H1 (cell line): ENCODE data around the gene RNF126. TPM values are rescaled to one million over a fixed set of nuclear protein-coding genes. Genes with fewer than 3 reads are reported as not detected.

Experiments
- CTCF ChIA-PET: fragments of 300-600 bp; sonication (Branson Sonifier 250); formaldehyde crosslinking; loops from one replicate; lab custom pipeline; 2021; ENCODE audit not compliant: partially characterized antibody; lab: Charles Lee
- POLR2A ChIA-PET: fragments of 300-600 bp; sonication (Branson Sonifier 250); formaldehyde crosslinking; loops from one replicate; lab custom pipeline; 2021; ENCODE audit warnings: inconsistent platforms; ENCODE audit not compliant: partially characterized antibody; lab: Charles Lee
- DNase-seq, 2 experiments: peaks; one replicate each; pipeline versions ENCODE4 v3.0.0 to v3.0.0-alpha.2; 2010 to 2022; ENCODE audit warnings: low spot score in 2 of 2, low read depth in 1 of 2, mixed read lengths in 1 of 2
- FAIRE-seq: peaks from 2 replicates; lab custom pipeline; 2011; peaks lifted over from hg19 to GRCh38; lab: Jason Lieb, UNC
- H2AFZ ChIP-seq: 2 replicates; pipeline ENCODE4 v1.8.1; 2012; ENCODE audit warnings: low read length, inconsistent platforms
- H2AK5ac ChIP-seq: 2 replicates; pipeline ENCODE4 v1.6.1; 2013; ENCODE audit warnings: low read depth, low read length
- H2BK120ac ChIP-seq: replicated peaks from 2 replicates; pipeline ENCODE3; 2013; ENCODE audit warnings: low read depth, low read length, inconsistent platforms
- H2BK12ac ChIP-seq: 2 replicates; pipeline ENCODE4 v1.6.1; 2013; ENCODE audit warnings: low read depth, low read length
- H2BK15ac ChIP-seq: 2 replicates; pipeline ENCODE4 v1.6.1; 2013; ENCODE audit warnings: low read length
- H2BK20ac ChIP-seq: 2 replicates; pipeline ENCODE4 v1.6.1; 2013; ENCODE audit warnings: low read length
- H2BK5ac ChIP-seq: 2 replicates; pipeline ENCODE4 v1.6.1; 2013; ENCODE audit warnings: low read depth, low read length
- H3K14ac ChIP-seq: 2 replicates; pipeline ENCODE4 v1.6.1; 2013; ENCODE audit warnings: inconsistent platforms; ENCODE audit not compliant: insufficient read length
- H3K18ac ChIP-seq: 2 replicates; pipeline ENCODE4 v1.6.1; 2013; ENCODE audit warnings: low read length; ENCODE audit errors: extremely low read depth
- H3K23ac ChIP-seq: 2 replicates; pipeline ENCODE4 v1.6.1; 2013; ENCODE audit warnings: inconsistent platforms; ENCODE audit not compliant: insufficient read length
- H3K23me2 ChIP-seq: 2 replicates; pipeline ENCODE4 v1.6.1; 2013; ENCODE audit warnings: low read depth, low read length
- H3K27ac ChIP-seq: 2 replicates; pipeline ENCODE4 v1.6.1; 2011; ENCODE audit warnings: low read depth, low read length, inconsistent platforms
- H3K27me3 ChIP-seq, 4 experiments: replicated peaks in 1 of 4; 1 replicate in 1 of 4; 2 replicates in 3 of 4; pipeline versions ENCODE4 v1.6.1 to v1.8.1; 2011 to 2013; ENCODE audit warnings: low read length in 3 of 4, mild to moderate bottlenecking in 3 of 4, inconsistent platforms in 2 of 4, mixed read lengths in 2 of 4, moderate library complexity in 1 of 4; ENCODE audit not compliant: control insufficient read depth in 3 of 4, insufficient read depth in 3 of 4; ENCODE audit errors: extremely low read depth in 1 of 4
- H3K36me3 ChIP-seq, 4 experiments: 2 replicates each; pipeline versions ENCODE4 v1.6.1 to v1.8.1; 2011 to 2013; ENCODE audit warnings: mild to moderate bottlenecking in 4 of 4, low read length in 3 of 4, moderate library complexity in 2 of 4, control low read depth in 1 of 4, inconsistent platforms in 1 of 4; ENCODE audit not compliant: insufficient read depth in 4 of 4, control insufficient read depth in 2 of 4
- H3K4ac ChIP-seq: replicated peaks from 2 replicates; pipeline ENCODE3; 2013; ENCODE audit warnings: low read length, low read depth, mixed read lengths, inconsistent platforms; ENCODE audit not compliant: insufficient read length
- H3K4me1 ChIP-seq, 4 experiments: replicated peaks in 1 of 4; 1 replicate in 1 of 4; 2 replicates in 3 of 4; pipeline versions ENCODE4 v1.6.1 to v1.8.1; 2011 to 2013; ENCODE audit warnings: low read length in 3 of 4, inconsistent platforms in 2 of 4, mixed read lengths in 1 of 4; ENCODE audit not compliant: insufficient read depth in 4 of 4, control insufficient read depth in 3 of 4
- H3K4me2 ChIP-seq, 2 experiments: 2 replicates each; pipeline versions ENCODE4 v1.6.1 to v1.8.1; 2011 to 2013; ENCODE audit warnings: low read depth in 2 of 2, low read length in 2 of 2, control low read depth in 1 of 2, inconsistent platforms in 1 of 2, mild to moderate bottlenecking in 1 of 2; ENCODE audit not compliant: insufficient read depth in 1 of 2
- H3K4me3 ChIP-seq, 4 experiments: fragments of 200-600, 300-600 bp in 1 of 4; sonication (generic), shearing (Covaris generic), sonication (Bioruptor Twin) in 1 of 4; 2 replicates each; pipeline versions ENCODE4 v1.5.1 to v1.8.1; 2011 to 2016; ENCODE audit warnings: low read length in 4 of 4, low read depth in 3 of 4, control low read depth in 2 of 4, inconsistent platforms in 2 of 4, mild to moderate bottlenecking in 2 of 4, mixed read lengths in 1 of 4, moderate library complexity in 1 of 4; ENCODE audit not compliant: insufficient read depth in 2 of 4; ENCODE audit errors: extremely low read depth in 1 of 4
- H3K56ac ChIP-seq: replicated peaks from 2 replicates; pipeline ENCODE3; 2013; ENCODE audit warnings: low read depth, mild to moderate bottlenecking, mixed read lengths, low read length, inconsistent platforms; ENCODE audit not compliant: insufficient read length
- H3K79me1 ChIP-seq: 2 replicates; pipeline ENCODE4 v1.6.1; 2013; ENCODE audit warnings: low read depth, low read length, control low read depth
- H3K79me2 ChIP-seq, 2 experiments: 2 replicates each; pipeline versions ENCODE4 v1.6.1 to v1.8.1; 2012 to 2013; ENCODE audit warnings: low read length in 2 of 2, mild to moderate bottlenecking in 2 of 2, inconsistent platforms in 1 of 2; ENCODE audit not compliant: insufficient read depth in 2 of 2, control insufficient read depth in 1 of 2
- H3K9ac ChIP-seq, 4 experiments: replicated peaks in 1 of 4; 1 replicate in 1 of 4; 2 replicates in 3 of 4; pipeline versions ENCODE4 v1.6.1 to v1.8.1; 2011 to 2013; ENCODE audit warnings: low read depth in 3 of 4, low read length in 3 of 4, control low read depth in 2 of 4, mild to moderate bottlenecking in 2 of 4, moderate library complexity in 2 of 4, inconsistent platforms in 1 of 4; ENCODE audit errors: extremely low read depth in 1 of 4
- H3K9me3 ChIP-seq, 2 experiments: 2 replicates each; pipeline versions ENCODE4 v1.6.1 to v1.8.1; 2012 to 2013; ENCODE audit warnings: mild to moderate bottlenecking in 2 of 2, moderate library complexity in 2 of 2, control low read depth in 1 of 2, inconsistent platforms in 1 of 2, low read depth in 1 of 2, low read length in 1 of 2, mixed read lengths in 1 of 2; ENCODE audit not compliant: insufficient read depth in 2 of 2
- H4K20me1 ChIP-seq, 2 experiments: replicated peaks in 1 of 2; 2 replicates each; pipeline versions ENCODE3 to v1.8.1; 2011 to 2013; ENCODE audit warnings: inconsistent platforms in 2 of 2, low read length in 2 of 2, mild to moderate bottlenecking in 1 of 2; ENCODE audit not compliant: insufficient read depth in 2 of 2, control insufficient read depth in 1 of 2
- H4K5ac ChIP-seq: 2 replicates; pipeline ENCODE4 v1.6.1; 2013; ENCODE audit warnings: low read length, low read depth, mixed read lengths, inconsistent platforms; ENCODE audit not compliant: insufficient read length
- H4K8ac ChIP-seq: 2 replicates; pipeline ENCODE4 v1.8.0; 2013; ENCODE audit warnings: mild to moderate bottlenecking, moderate library complexity, low read length, inconsistent platforms; ENCODE audit not compliant: insufficient read depth; ENCODE audit errors: extremely low read depth
- H4K91ac ChIP-seq: replicated peaks from 2 replicates; pipeline ENCODE3; 2013; ENCODE audit warnings: low read length, mixed read lengths, inconsistent platforms; ENCODE audit not compliant: insufficient read length
- ATF2 ChIP-seq: IDR thresholded peaks from 2 replicates; pipeline ENCODE4 v1.6.1; 2012; ENCODE audit warnings: low read length, inconsistent platforms
- TBP ChIP-seq: IDR thresholded peaks from 2 replicates; pipeline ENCODE4 v1.6.1; 2011; ENCODE audit warnings: low read depth, low read length, improper control_type of control experiment
- WGBS, 2 experiments: shearing (Covaris generic) in 1 of 2; methylation state at CpG; one replicate each; pipeline versions ENCODE4 v1.1.6 to v1.1.7; 2013 to 2015; ENCODE audit warnings: low lambda C conversion rate in 2 of 2, mixed read lengths in 2 of 2, inconsistent platforms in 1 of 2, low coverage in 1 of 2, missing lambda C conversion rate in 1 of 2; ENCODE audit not compliant: insufficient replicate concordance in 2 of 2, insufficient coverage in 1 of 2, insufficient read length in 1 of 2; ENCODE audit errors: extremely low coverage in 1 of 2, missing lambda C conversion rate in 1 of 2; 5-methylcytosine and 5-hydroxymethylcytosine counted together
- polyA plus RNA-seq, 7 experiments: library from polyadenylated mRNA; depleted of rRNA in 3 of 7; stranded (reverse) in 5 of 7; unstranded in 2 of 7; fragments of >200 nt in 5 of 7; fragments of 200-250 nt in 2 of 7; gene quantifications; 1 replicate in 5 of 7; 2 replicates in 1 of 7; 4 replicates in 1 of 7; pipeline versions ENCODE4 v1.2.1 to v1.2.3, GENCODE V29; 2011 to 2013; ENCODE audit warnings: missing spikeins in 2 of 7, mixed read lengths in 2 of 7
- total RNA-seq: library from RNA; stranded (reverse); fragmentation: NEBNext Ultra II Directional; extraction: Animal tissue kit (Norgen Biotek cat#: 25700); gene quantifications from 2 replicates; pipeline ENCODE4 v1.2.1, GENCODE V29; 2021

The RNF126 gene
- total and polyA plus RNA-seq, 2 of the 8 experiments (the other 6 are each of a cell fraction or from before 2014, with no cell fraction given), result 21.8 to 68.0 TPM

GRCh38 chr19:658916-659839 lies 3.8 kb downstream of the RNF126 start:
- Histone ChIP-seq H3K4me2 (no peak overlapping the region; a peak in 1 of 4 replicates), H2BK5ac (no peak overlapping the region; the same call in 1 of the 2 replicates), H3K79me2 (peaks cover 63 to 85% of the 10 kb centered on the region in 2 experiments), H3K56ac (no peak overlapping the region), H3K27me3 (no peaks in the 10 kb centered on the region), H2BK20ac (no peak overlapping the region), H3K4ac (no peak overlapping the region), H3K9ac (no peak overlapping the region; a peak in 1 of 7 replicates), H4K91ac (no peak overlapping the region), H3K14ac (no peak overlapping the region), H2AK5ac (no peak overlapping the region), H3K4me1 (peaks cover 0 to 11% (median 5%) of the 10 kb centered on the region in 4 experiments; a peak in 5 of 7 replicates)
- CTCF ChIA-PET, result interaction anchor here (0.9 to 1.1 kb wide), 2 partner anchors 11 to 94 kb away, joined by 3 to 4 read pairs; no protein-coding TSS in a partner anchor
- DNase-seq, result no peak
- TF ChIP-seq TBP (no peak), ATF2 (no peak)
- TF ChIP-seq, all 59 proteins: peak for 0
- Histone ChIP-seq H3K36me3 (peaks cover 0 to 6% (median 0%) of the 10 kb centered on the region in 4 experiments; a peak in 3 of 8 replicates), H2BK12ac (no peak overlapping the region), H4K20me1 (peaks cover 45 to 50% of the 10 kb centered on the region in 2 experiments), H2BK15ac (no peak overlapping the region), H2BK120ac (no peak overlapping the region), H2AFZ (no peak overlapping the region), H3K79me1 (peaks cover 12% of the 10 kb centered on the region), H3K4me3 (no peak overlapping the region), H3K23ac (no peak overlapping the region), H3K27ac (no peak overlapping the region), H3K9me3 (peaks cover 5 to 6% of the 10 kb centered on the region in 2 experiments; a peak in 2 of 4 replicates), H3K23me2 (peaks cover 3% of the 10 kb centered on the region; the same call in 1 of the 2 replicates), H4K5ac (no peak overlapping the region), H3K18ac (no peak overlapping the region), H4K8ac (peak overlapping the region; percentile 43; the same call in 1 of the 2 replicates)
- no peak for FAIRE-seq
- POLR2A ChIA-PET, result interaction anchor here (0.8 to 1.0 kb wide), 2 partner anchors 27 to 370 kb away, joined by 4 read pairs; no protein-coding TSS in a partner anchor
- 91% methylated on average over 47 of the region's 50 CpGs; no CpG with 5 or more reads in 1 of the 2 experiments for WGBS, 2 experiments
